Islet precursor cell (in vitro differentiated cells): Measurements from ENCODE around the gene NCOA5.

ENCODE experiments used
- DNase-seq: peaks from one replicate; pipeline ENCODE4 v3.0.0-alpha.2; 2018

NCOA5 gene

GRCh38 chr20:46011631-46012482 is 77.9 kb downstream of the NCOA5 start:
- DNase-seq, result peak; percentile 76
